Skin epidermis (tissue), 12 donors: ENCODE measurements around the gene RAF1.
"Not testable (repeated sequence)": the region's sequence is repeated elsewhere in the genome, so short reads cannot be mapped to it uniquely, and the experiment has no call there.

ENCODE experiments used
- H3K27ac ChIP-seq, 21 experiments: fragments of 200-600 bp; sonication (generic) in 11 of 21; one replicate each; pipeline ENCODE4 v1.5.0; 2020; ENCODE audit warnings: mild to moderate bottlenecking in 3 of 21, inconsistent platforms in 2 of 21, moderate library complexity in 2 of 21
- H3K4me3 ChIP-seq, 7 experiments: fragments of 200-600 bp; sonication (generic) in 2 of 7; one replicate each; pipeline ENCODE4 v1.5.0; 2020; ENCODE audit warnings: inconsistent platforms in 2 of 7, mild to moderate bottlenecking in 2 of 7, moderate library complexity in 1 of 7

The RAF1 gene

DNA sequence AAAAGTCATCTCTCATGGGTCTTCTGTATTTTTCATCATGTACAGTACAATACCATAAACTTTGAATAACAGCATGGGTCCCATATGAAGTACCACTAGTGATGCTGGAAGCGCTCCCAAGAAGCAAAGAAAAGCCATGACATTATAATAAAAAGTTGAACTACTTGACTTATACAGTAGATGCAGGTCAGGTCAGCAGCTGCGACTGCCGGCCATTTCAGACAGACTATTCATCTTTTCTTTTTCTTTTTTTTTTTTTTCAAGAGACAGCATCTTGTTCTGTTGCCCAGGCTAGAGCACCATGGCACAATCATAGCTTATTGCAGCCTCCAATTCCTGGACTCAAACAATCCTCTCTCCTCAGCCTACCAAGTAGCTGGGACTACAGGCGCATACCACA, 10.2 kb downstream of the RAF1 start:
- H3K4me3 ChIP-seq = no peak overlapping the region
- no peak overlapping the region for H3K27ac ChIP-seq

GRCh38 chr3:12648384-12648959, 15.4 kb downstream of the RAF1 start:
- Histone ChIP-seq H3K27ac (no peak overlapping the region), H3K4me3 (no peak overlapping the region)

GRCh38 chr3:12644331-12644937, 19.5 kb downstream of the RAF1 start:
- Histone ChIP-seq H3K4me3 (no peak overlapping the region), H3K27ac (no peak overlapping the region)

- H3K27ac ChIP-seq = peak overlapping the region in 1 of 21 experiments; percentile 1
- no peak overlapping the region for H3K4me3 ChIP-seq
Observed at GRCh38 chr3:12643724-12644123, 20.2 kb downstream of the RAF1 start.

DNA sequence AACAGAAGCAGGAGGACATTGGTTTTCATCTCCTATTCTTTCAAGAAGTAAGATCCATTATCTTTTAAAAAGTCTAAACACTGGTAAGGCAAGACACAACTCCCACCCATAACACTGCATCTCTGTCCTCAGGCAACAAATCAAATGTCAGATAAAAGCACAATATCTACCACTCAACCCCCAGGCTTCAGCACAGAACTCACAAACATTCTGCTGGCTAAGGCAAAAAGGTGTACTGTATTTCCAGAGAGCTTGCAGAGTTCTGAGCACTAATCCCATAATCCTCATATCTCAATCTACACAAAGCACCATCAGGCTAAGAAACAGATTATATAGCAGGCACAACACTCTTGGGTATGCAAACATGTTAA, 20.9 kb downstream of the RAF1 start:
- peak overlapping the region in 1 of 21 experiments; percentile 36 for H3K27ac ChIP-seq

DNA sequence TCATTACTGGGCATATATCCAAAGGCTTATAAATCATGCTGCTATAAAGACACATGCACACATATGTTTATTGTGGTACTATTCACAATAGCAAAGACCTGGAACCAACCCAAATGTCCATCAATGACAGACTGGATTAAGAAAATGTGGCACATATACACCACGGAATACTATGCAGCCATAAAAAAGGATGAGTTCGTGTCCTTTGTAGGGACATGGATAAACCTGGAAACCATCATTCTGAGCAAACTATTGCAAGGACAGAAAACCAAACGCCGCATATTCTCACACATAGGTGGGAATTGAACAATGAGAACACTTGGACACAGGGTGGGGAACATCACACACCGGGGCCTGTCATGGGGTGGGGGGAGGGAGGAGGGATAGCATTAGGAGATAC, 23.1 kb downstream of the RAF1 start:
- not testable (repeated sequence) for H3K27ac ChIP-seq, H3K4me3 ChIP-seq

More for the DNA sequence above, 20.9 kb downstream of the RAF1 start:
- H3K4me3 ChIP-seq = no peak overlapping the region

DNA sequence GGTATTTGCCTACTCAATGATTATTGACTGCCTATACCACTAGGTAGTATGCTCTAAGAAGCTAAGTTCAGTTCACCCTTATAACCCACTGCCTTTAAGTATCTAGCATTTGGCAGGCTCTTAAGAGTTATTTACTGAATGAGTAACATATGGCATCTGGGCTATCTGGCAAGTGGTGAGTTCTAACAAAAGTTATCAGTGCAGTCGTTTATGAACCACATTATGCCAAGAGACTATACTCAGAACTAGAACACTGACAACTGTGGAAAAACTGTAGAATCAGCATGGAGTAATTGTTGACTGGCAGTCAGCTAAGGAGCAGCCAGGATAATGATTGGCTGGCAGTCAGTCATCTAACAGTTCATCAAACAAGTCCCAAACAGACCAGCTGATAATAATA, 25.8 kb downstream of the RAF1 start:
- Histone ChIP-seq H3K4me3 (no peak overlapping the region), H3K27ac (no peak overlapping the region)

- no peak overlapping the region for H3K4me3 ChIP-seq
- no peak overlapping the region for H3K27ac ChIP-seq
Observed at GRCh38 chr3:12633108-12633507, 30.8 kb downstream of the RAF1 start.

- H3K4me3 ChIP-seq = no peak overlapping the region
- H3K27ac ChIP-seq = no peak overlapping the region
Observed at GRCh38 chr3:12632523-12632922, 31.4 kb downstream of the RAF1 start.

DNA sequence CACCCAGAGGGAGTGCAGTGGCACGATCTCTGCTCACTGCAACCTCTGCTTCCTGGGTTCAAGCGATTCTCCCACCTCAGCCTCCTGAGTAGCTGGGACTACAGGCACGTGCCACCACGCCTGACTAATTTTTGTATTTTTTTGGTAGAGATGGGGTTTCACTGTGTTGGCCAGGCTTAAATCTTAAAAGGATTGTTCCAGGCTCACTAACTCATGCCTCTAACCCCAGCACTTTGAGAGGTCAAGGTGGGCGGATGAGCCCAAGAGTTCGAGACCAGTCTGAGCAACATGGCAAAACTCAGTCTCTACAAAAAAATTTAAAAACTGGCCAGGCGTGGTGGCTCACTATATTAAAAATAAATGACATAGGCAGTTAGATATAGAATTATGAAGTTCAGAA, 33.1 kb downstream of the RAF1 start:
- H3K4me3 ChIP-seq = not testable (repeated sequence)
- peak overlapping the region in 1 of 21 experiments; percentile 22 for H3K27ac ChIP-seq

GRCh38 chr3:12630292-12630691, 33.6 kb downstream of the RAF1 start:
- no peak overlapping the region for H3K4me3 ChIP-seq
- H3K27ac ChIP-seq = peak overlapping the region in 1 of 21 experiments; percentile 22

- Histone ChIP-seq H3K4me3 (no peak overlapping the region), H3K27ac (peak overlapping the region in 1 of 21 experiments; percentile 22)
Observed at GRCh38 chr3:12629560-12629959, 34.4 kb downstream of the RAF1 start.

- Histone ChIP-seq H3K4me3 (no peak overlapping the region), H3K27ac (no peak overlapping the region)
Observed at GRCh38 chr3:12628813-12629212, 35.1 kb downstream of the RAF1 start.

- Histone ChIP-seq H3K4me3 (no peak overlapping the region), H3K27ac (no peak overlapping the region)
Observed at GRCh38 chr3:12627370-12627769, 36.5 kb downstream of the RAF1 start.

DNA sequence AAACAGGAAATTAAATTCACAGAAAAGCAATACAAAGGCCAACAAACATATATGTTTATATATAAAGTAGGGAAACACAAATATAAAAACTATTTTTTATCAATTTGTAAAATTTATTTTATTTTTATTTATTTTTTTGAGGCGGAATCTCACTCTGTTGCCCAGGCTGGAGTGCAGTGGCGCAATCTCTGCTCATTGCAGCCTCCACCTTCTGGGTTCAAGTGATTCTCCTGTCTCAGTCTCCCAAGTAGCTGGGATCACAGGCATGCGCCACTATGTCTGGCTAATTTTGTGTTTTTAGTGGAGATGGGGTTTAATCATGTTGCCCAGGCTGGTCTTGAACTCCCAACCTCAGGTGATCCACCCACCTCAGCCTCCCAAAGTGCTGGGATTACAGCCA, 39.0 kb downstream of the RAF1 start:
- not testable (repeated sequence) for H3K27ac ChIP-seq, H3K4me3 ChIP-seq

DNA sequence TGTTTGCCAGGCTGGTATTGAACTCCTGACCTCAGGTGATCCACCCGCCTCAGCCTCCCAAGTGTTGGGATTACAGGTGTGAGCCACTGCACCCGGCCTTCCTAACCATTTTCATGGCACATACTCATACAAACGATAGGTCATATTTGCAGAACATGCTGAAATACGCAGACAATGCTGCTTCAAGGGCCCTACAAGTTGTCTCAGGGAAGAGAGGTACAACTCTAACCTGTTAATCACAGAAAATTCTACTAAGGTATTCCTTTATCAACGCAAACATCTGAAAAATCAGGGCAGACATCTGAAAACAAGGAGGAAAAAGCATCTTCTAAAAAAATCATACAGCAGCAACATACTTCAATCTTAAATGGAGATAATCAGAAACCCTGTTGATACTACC, 39.9 kb downstream of the RAF1 start:
- H3K27ac ChIP-seq = no peak overlapping the region
- H3K4me3 ChIP-seq = no peak overlapping the region

DNA sequence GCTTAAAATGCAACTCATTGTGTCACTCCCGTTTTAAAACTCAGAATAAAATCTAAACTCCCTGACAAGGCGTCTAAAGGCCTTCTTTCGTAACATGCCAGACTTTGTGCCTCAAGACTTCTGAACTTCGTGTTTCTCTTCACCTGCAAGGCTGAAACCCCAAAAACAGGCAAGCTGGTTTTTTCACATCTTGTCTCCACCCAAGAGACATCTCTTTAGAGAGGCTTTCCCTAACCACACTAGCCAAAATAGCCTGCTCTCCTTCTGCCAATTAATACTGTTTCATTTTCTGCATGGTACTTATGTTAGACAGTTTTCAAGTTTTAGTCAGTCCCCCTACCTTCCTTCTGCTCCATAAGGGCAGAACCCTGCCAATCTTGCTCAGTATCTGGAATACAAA, 41.6 kb downstream of the RAF1 start:
- Histone ChIP-seq H3K27ac (no peak overlapping the region), H3K4me3 (no peak overlapping the region)

DNA sequence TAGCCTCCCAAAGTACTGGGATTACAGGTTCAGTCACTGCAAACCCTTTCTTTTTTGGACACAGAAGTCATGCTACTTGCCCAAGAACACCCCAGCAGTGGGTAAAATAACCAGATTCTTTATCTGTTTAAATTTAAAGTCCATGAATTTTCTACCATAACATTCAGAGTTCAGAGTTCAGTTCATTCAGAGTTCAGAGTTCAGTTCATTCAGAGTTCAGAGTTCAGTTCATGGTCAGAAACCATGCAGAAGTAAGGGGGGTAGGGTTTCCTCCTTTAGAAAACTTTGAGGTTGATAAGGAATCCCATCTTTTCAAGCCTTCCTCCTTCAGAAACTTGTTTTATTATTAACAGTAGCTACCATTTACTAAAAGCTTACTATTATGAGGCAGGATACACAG, 43.2 kb downstream of the RAF1 start:
- no peak overlapping the region for H3K4me3 ChIP-seq

DNA sequence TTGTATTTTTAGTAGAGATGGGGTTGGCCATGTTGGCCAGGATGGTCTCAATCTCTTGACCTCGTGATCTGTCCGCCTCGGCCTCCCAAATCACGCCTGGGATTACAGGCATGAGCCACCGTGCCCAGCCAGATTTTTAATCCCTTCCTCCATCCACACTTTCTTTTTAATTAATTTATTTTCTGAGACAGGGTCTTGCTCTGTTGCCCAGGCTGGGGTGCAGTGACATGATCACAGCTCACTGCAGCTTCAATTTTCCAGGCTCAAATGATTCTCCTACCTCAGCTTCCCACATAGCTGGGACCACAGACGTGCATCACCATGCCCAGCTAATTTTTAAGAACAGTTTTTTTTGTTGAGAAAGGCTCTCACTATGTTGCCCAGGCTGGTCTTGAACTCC, 43.6 kb downstream of the RAF1 start:
- Histone ChIP-seq H3K4me3 (no peak overlapping the region), H3K27ac (no peak overlapping the region)

More for the DNA sequence above, 43.2 kb downstream of the RAF1 start:
- no peak overlapping the region for H3K27ac ChIP-seq

GRCh38 chr3:12618426-12618825, 45.5 kb downstream of the RAF1 start:
- no peak overlapping the region for H3K27ac ChIP-seq
- no peak overlapping the region for H3K4me3 ChIP-seq

DNA sequence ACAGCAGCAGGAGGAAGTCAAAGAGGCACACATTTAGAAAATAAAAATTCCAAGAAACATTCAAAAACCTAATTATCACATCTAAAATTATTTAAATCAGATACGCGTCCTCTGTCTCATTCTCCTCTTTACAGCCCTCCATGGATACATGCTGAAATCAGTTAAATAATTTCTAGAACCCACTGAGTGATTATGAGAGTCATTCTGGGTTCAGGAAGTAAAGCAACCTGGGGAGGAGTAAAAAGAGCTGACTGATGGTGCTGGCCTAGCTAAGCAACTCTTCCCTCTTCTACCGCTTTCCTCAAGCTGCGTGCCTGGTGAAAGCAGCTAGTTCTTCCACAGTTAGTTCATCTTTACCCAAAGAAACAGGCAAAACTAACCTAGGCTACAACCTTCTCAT, 48.7 kb downstream of the RAF1 start:
- Histone ChIP-seq H3K27ac (no peak overlapping the region), H3K4me3 (no peak overlapping the region)

GRCh38 chr3:12613250-12613649, 50.7 kb downstream of the RAF1 start:
- Histone ChIP-seq H3K4me3 (no peak overlapping the region), H3K27ac (no peak overlapping the region)
